Parathyroid adenoma (tissue), 2 donors: ENCODE results near the gene TSPAN3.

Experiments
- H2AFZ ChIP-seq: fragments of 300-600 bp; sonication (generic); one replicate; pipeline ENCODE4 v1.7.0; 2017; ENCODE audit warnings: antibody characterized with exemption, mild to moderate bottlenecking
- H3K27ac ChIP-seq: fragments of 300-600 bp; sonication (generic); one replicate; pipeline ENCODE4 v1.7.0; 2017
- H3K27me3 ChIP-seq: fragments of 300-600 bp; sonication (generic); one replicate; pipeline ENCODE4 v1.7.0; 2017; ENCODE audit warnings: low read length; ENCODE audit not compliant: control insufficient read depth, insufficient read depth
- H3K36me3 ChIP-seq: fragments of 300-600 bp; sonication (generic); one replicate; pipeline ENCODE4 v1.7.0; 2017; ENCODE audit warnings: low read length; ENCODE audit not compliant: control insufficient read depth, insufficient read depth
- H3K4me1 ChIP-seq: fragments of 300-600 bp; sonication (generic); one replicate; pipeline ENCODE4 v1.7.0; 2017; ENCODE audit warnings: control low read depth
- H3K4me2 ChIP-seq: fragments of 300-600 bp; sonication (generic); one replicate; pipeline ENCODE4 v1.7.0; 2017; ENCODE audit warnings: low read length
- H3K4me3 ChIP-seq: fragments of 300-600 bp; sonication (generic); one replicate; pipeline ENCODE4 v1.7.0; 2017; ENCODE audit warnings: low read depth, low read length
- H3K79me2 ChIP-seq: fragments of 300-600 bp; sonication (generic); one replicate; pipeline ENCODE4 v1.7.0; 2017; ENCODE audit warnings: control low read depth
- H3K9ac ChIP-seq: fragments of 300-600 bp; sonication (generic); one replicate; pipeline ENCODE4 v1.7.0; 2017; ENCODE audit warnings: mild to moderate bottlenecking
- H3K9me3 ChIP-seq: fragments of 300-600 bp; sonication (generic); one replicate; pipeline ENCODE4 v1.7.0; 2017; ENCODE audit warnings: low read length; ENCODE audit not compliant: control insufficient read depth
- TF ChIP-seq, protein P1 (sequence below): fragments of 300-600 bp; sonication (generic); IDR thresholded peaks from one replicate; pipeline ENCODE4 v1.7.0; 2017; ENCODE audit warnings: antibody characterized with exemption, mild to moderate bottlenecking
- donor health status: primary hyperparathyroidism.

TSPAN3 gene

DNA sequence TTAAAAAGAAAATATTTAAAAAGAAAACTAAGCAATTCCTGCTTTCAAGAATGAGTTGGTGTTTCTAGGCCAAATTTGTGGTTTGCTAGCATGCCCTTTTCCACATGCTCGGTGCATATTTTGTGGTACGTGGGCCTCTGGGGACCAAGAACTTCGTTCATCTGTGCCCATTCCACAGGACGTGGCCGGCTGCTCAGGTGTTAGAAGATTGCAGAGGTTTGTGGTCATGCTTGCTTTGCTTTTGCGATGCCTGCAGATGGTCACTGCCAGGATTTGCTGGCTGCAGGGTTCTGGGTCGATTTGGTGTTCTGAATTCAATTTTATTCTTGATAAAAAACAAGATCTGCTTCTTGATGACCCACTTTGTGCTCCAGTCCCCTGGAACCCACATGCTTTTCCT, 68.5 kb downstream of the TSPAN3 start:
- Histone ChIP-seq H2AFZ (no peak overlapping the region), H3K9ac (no peak overlapping the region), H3K4me1 (no peaks in the 10 kb centered on the region), H3K9me3 (no peaks in the 10 kb centered on the region), H3K36me3 (no peaks in the 10 kb centered on the region), H3K4me3 (no peak overlapping the region), H3K27me3 (no peaks in the 10 kb centered on the region), H3K27ac (no peak overlapping the region), H3K79me2 (no peaks in the 10 kb centered on the region), H3K4me2 (no peak overlapping the region)
- TF ChIP-seq, protein P1, sequence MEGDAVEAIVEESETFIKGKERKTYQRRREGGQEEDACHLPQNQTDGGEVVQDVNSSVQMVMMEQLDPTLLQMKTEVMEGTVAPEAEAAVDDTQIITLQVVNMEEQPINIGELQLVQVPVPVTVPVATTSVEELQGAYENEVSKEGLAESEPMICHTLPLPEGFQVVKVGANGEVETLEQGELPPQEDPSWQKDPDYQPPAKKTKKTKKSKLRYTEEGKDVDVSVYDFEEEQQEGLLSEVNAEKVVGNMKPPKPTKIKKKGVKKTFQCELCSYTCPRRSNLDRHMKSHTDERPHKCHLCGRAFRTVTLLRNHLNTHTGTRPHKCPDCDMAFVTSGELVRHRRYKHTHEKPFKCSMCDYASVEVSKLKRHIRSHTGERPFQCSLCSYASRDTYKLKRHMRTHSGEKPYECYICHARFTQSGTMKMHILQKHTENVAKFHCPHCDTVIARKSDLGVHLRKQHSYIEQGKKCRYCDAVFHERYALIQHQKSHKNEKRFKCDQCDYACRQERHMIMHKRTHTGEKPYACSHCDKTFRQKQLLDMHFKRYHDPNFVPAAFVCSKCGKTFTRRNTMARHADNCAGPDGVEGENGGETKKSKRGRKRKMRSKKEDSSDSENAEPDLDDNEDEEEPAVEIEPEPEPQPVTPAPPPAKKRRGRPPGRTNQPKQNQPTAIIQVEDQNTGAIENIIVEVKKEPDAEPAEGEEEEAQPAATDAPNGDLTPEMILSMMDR: no peak

DNA sequence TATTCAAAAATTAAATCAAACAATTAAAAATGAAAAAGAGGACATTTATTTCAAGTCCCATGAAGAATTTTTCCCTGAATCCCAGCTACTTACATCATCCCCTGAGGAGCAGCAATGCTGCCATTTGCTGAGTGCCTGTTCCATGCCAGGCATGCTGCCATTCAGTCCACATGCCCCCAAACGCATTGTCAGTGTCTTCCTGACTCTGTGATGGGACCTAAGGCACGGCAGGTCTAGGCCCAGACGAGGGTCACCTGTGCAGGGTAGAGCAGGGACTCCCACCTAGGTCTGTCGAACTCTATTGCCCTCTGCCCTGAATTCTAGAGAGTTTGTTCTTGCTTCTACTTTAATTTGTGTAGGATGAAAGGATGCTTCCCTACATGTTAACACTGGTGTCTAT, 68.9 kb downstream of the TSPAN3 start:
- Histone ChIP-seq H3K27ac (no peak overlapping the region), H3K4me3 (no peak overlapping the region), H3K36me3 (no peaks in the 10 kb centered on the region), H3K79me2 (no peaks in the 10 kb centered on the region), H3K27me3 (no peaks in the 10 kb centered on the region), H3K9me3 (no peaks in the 10 kb centered on the region), H2AFZ (no peak overlapping the region), H3K9ac (no peak overlapping the region), H3K4me1 (no peaks in the 10 kb centered on the region), H3K4me2 (no peak overlapping the region)
- TF ChIP-seq, protein P1: no peak

DNA sequence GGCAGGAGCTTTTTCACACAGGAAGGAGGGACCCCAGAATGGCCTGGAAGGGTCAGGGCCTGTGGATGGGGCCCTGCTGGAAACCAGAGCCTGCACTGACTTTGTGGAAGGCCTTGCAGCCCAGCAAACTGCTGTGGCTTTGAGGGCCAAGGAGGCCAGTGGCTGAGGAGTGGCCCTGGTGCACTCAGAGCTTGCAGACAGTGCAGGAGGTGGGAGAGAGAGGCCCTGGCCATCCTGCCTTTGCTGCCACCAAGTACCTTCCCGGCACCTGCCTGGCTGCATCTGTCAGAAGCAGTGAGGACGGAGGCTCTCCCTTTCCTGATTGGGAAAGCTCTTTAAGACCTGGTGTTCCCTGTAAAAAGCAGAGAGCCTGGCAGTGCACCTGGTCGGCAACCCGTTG, 69.6 kb downstream of the TSPAN3 start:
- Histone ChIP-seq H3K4me1 (no peaks in the 10 kb centered on the region), H3K27me3 (no peaks in the 10 kb centered on the region), H3K27ac (no peak overlapping the region), H3K9me3 (no peaks in the 10 kb centered on the region), H3K4me2 (no peak overlapping the region), H2AFZ (no peak overlapping the region), H3K79me2 (no peaks in the 10 kb centered on the region), H3K9ac (no peak overlapping the region), H3K4me3 (no peak overlapping the region), H3K36me3 (no peaks in the 10 kb centered on the region)
- TF ChIP-seq, protein P1: no peak

- H3K4me3 ChIP-seq: no peak overlapping the region
- H3K9ac ChIP-seq: no peak overlapping the region
- no peaks in the 10 kb centered on the region for H3K36me3 ChIP-seq
- H3K4me1 ChIP-seq: no peaks in the 10 kb centered on the region
- H3K27ac ChIP-seq: no peak overlapping the region
- H3K9me3 ChIP-seq: no peaks in the 10 kb centered on the region
- H2AFZ ChIP-seq: no peak overlapping the region
- TF ChIP-seq, protein P1: no peak
- H3K27me3 ChIP-seq: no peaks in the 10 kb centered on the region
- H3K4me2 ChIP-seq: no peak overlapping the region
- no peaks in the 10 kb centered on the region for H3K79me2 ChIP-seq
Observed at GRCh38 chr15:76999996-77000395, 70.9 kb downstream of the TSPAN3 start.

GRCh38 chr15:76998663-76999285, 72.1 kb downstream of the TSPAN3 start:
- Histone ChIP-seq H3K27me3 (no peaks in the 10 kb centered on the region), H3K9me3 (no peaks in the 10 kb centered on the region), H3K4me3 (no peak overlapping the region), H3K27ac (no peak overlapping the region), H3K4me1 (no peaks in the 10 kb centered on the region), H3K36me3 (no peaks in the 10 kb centered on the region), H2AFZ (no peak overlapping the region), H3K9ac (no peak overlapping the region), H3K4me2 (no peak overlapping the region), H3K79me2 (no peaks in the 10 kb centered on the region)
- TF ChIP-seq, protein P1: no peak
